Stomach (tissue), 4 donors: Measurements from ENCODE around the gene TTLL11.

Experiments used
- EP300 ChIP-seq: sonication (generic); formaldehyde crosslinking; IDR thresholded peaks from one replicate; pipeline ENCODE4 v1.6.1; 2017; ENCODE audit warnings: antibody characterized with exemption
- POLR2AphosphoS5 ChIP-seq, 3 donors: sonication (generic); formaldehyde crosslinking; IDR thresholded peaks; one replicate each; pipeline ENCODE4 v1.6.1; 2016; ENCODE audit warnings: antibody characterized with exemption in 3 of 3
- TF ChIP-seq, protein P1 (sequence below), 7 experiments: fragments of 450-650 bp in 4 of 7; fragments of 200-600 bp in 3 of 7; sonication (generic) in 3 of 7; IDR thresholded peaks; one replicate each; pipeline ENCODE4 v1.5.1; 2016 to 2019; ENCODE audit warnings: antibody characterized with exemption in 7 of 7, control low read depth in 2 of 7, mild to moderate bottlenecking in 1 of 7

DNA sequence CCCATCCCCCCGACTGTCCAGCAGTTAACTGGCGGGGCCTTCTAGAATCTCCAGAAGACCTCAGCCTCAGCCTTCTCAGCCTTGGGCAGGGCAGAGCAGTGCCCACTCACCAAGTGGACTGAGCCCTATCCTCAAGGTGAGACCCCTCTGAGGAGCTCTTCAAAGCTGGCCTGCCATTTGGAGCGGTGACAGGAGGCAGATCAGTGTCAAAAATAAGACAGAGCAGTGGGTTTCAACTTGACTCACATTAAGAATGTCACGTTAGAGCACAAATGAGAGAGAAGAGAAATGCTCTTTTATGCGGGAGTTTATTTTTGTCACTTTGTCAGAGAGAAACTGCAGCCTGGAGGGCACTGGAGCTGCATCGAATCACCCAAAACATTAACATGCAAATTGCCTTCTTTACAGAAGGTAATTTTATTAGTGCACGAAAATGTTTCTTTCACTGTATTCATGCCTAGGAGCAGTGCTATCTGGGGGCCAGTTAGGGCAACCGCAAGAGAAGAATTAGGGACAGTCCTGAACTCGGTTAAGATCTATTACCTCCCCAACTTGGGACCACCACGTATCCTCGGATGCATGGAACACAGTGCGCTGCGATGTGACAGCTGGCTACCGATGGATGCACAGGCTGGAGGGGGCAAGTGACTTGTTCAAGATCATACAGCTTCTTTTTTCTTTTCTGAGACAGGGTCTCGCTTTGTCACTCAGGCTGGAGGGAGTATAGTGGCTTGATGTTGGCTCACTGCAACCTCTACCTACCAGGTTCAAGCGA, 253.2 kb downstream of the TTLL11 start:
- TF ChIP-seq, protein P1, sequence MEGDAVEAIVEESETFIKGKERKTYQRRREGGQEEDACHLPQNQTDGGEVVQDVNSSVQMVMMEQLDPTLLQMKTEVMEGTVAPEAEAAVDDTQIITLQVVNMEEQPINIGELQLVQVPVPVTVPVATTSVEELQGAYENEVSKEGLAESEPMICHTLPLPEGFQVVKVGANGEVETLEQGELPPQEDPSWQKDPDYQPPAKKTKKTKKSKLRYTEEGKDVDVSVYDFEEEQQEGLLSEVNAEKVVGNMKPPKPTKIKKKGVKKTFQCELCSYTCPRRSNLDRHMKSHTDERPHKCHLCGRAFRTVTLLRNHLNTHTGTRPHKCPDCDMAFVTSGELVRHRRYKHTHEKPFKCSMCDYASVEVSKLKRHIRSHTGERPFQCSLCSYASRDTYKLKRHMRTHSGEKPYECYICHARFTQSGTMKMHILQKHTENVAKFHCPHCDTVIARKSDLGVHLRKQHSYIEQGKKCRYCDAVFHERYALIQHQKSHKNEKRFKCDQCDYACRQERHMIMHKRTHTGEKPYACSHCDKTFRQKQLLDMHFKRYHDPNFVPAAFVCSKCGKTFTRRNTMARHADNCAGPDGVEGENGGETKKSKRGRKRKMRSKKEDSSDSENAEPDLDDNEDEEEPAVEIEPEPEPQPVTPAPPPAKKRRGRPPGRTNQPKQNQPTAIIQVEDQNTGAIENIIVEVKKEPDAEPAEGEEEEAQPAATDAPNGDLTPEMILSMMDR (IDR thresholded peaks at IDR 0.05) = no peak
- no peak for TF ChIP-seq POLR2AphosphoS5 (IDR thresholded peaks at IDR 0.05)
- TF ChIP-seq EP300 = no peak
